HepG2 (cell line): ENCODE measurements around the gene CSNK1D. TPM values are rescaled to one million over a fixed set of nuclear protein-coding genes. Genes with fewer than 3 reads are reported as not detected.
A peak's percentile ranks its signal among the peaks of the same experiment; 100 is the strongest.

Source experiments
- FOSL2 ChIP-seq: sonication (generic); formaldehyde crosslinking; IDR thresholded peaks from 2 replicates; pipeline ENCODE4 v1.4.0; 2020; ENCODE audit warnings: missing genetic modification reagents
- GATA4 ChIP-seq: sonication (generic); IDR thresholded peaks from 2 replicates; pipeline ENCODE4 v1.6.1; 2016; ENCODE audit warnings: antibody characterized with exemption, low read depth, borderline replicate concordance
- GMEB1 ChIP-seq: sonication (generic); formaldehyde crosslinking; IDR thresholded peaks from 2 replicates; pipeline ENCODE4 v1.5.1; 2020; ENCODE audit warnings: missing genetic modification reagents, mild to moderate bottlenecking, borderline replicate concordance
- KAT7 ChIP-seq: IDR thresholded peaks from 2 replicates; pipeline ENCODE4 v1.6.1; 2018; ENCODE audit warnings: borderline replicate concordance, missing compliant biosample characterization
- MED13 ChIP-seq: sonication (generic); formaldehyde crosslinking; IDR thresholded peaks from 2 replicates; pipeline ENCODE4 v1.5.0; 2020; ENCODE audit warnings: missing genetic modification reagents
- MXD4 ChIP-seq: IDR thresholded peaks from 2 replicates; pipeline ENCODE4 v1.6.1; 2016; ENCODE audit warnings: mild to moderate bottlenecking, missing biosample characterization, missing genetic modification reagents
- SIX4 ChIP-seq: sonication (generic); formaldehyde crosslinking; IDR thresholded peaks from 2 replicates; pipeline ENCODE4 v1.4.0; 2020; ENCODE audit warnings: missing genetic modification reagents
- SMYD3 ChIP-seq: sonication (generic); formaldehyde crosslinking; IDR thresholded peaks from 2 replicates; pipeline ENCODE4 v1.8.1; 2023; ENCODE audit warnings: mild to moderate bottlenecking, missing genetic modification reagents
- ZMAT5 ChIP-seq: sonication (generic); formaldehyde crosslinking; IDR thresholded peaks from 2 replicates; pipeline ENCODE4 v1.5.0; 2020; ENCODE audit warnings: mild to moderate bottlenecking, low read depth, missing genetic modification reagents, borderline replicate concordance
- ZMYM2 ChIP-seq: sonication (generic); formaldehyde crosslinking; IDR thresholded peaks from 2 replicates; pipeline ENCODE4 v1.8.0; 2022; ENCODE audit warnings: mild to moderate bottlenecking, missing genetic modification reagents
- ZNF180 ChIP-seq: sonication (generic); formaldehyde crosslinking; IDR thresholded peaks from 2 replicates; pipeline ENCODE4 v1.4.0; 2020; ENCODE audit warnings: low read depth, missing genetic modification reagents, borderline replicate concordance
- ZNF235 ChIP-seq: sonication (generic); formaldehyde crosslinking; IDR thresholded peaks from 2 replicates; pipeline ENCODE4 v1.8.1; 2023; ENCODE audit warnings: mild to moderate bottlenecking, missing genetic modification reagents, borderline replicate concordance
- ZNF276 ChIP-seq: sonication (generic); formaldehyde crosslinking; IDR thresholded peaks from 2 replicates; pipeline ENCODE4 v1.4.0; 2020; ENCODE audit warnings: mild to moderate bottlenecking, low read depth, missing genetic modification reagents
- ZNF280B ChIP-seq: sonication (generic); formaldehyde crosslinking; IDR thresholded peaks from 2 replicates; pipeline ENCODE4 v1.5.0; 2020; ENCODE audit warnings: missing genetic modification reagents, mild to moderate bottlenecking, borderline replicate concordance
- ZNF496 ChIP-seq: sonication (generic); formaldehyde crosslinking; IDR thresholded peaks from 2 replicates; pipeline ENCODE4 v1.8.1; 2023; ENCODE audit warnings: mild to moderate bottlenecking, moderate library complexity, missing genetic modification reagents; ENCODE audit not compliant: insufficient replicate concordance
- ZNF512B ChIP-seq: sonication (generic); formaldehyde crosslinking; IDR thresholded peaks from 2 replicates; pipeline ENCODE4 v1.5.1; 2020; ENCODE audit warnings: missing genetic modification reagents, mild to moderate bottlenecking, borderline replicate concordance
- ZNF644 ChIP-seq: IDR thresholded peaks from 2 replicates; pipeline ENCODE4 v1.6.1; 2016; ENCODE audit warnings: low read depth
- ZNF749 ChIP-seq: sonication (generic); formaldehyde crosslinking; IDR thresholded peaks from 2 replicates; pipeline ENCODE4 v1.8.0; 2022; ENCODE audit warnings: mild to moderate bottlenecking, missing genetic modification reagents, moderate library complexity, borderline replicate concordance
- ZSCAN9 ChIP-seq: IDR thresholded peaks from 2 replicates; pipeline ENCODE4 v1.6.1; 2016; ENCODE audit warnings: borderline replicate concordance
- polyA plus RNA-seq, 8 experiments: library from polyadenylated mRNA; depleted of rRNA in 3 of 8; stranded (reverse) in 7 of 8; unstranded in 1 of 8; fragments of >200 nt; fragmentation: Illumina TruSeq in 4 of 8; extraction: Trizol in 4 of 8; gene quantifications; 2 replicates each; pipeline versions ENCODE4 v1.2.1 to v1.2.3, GENCODE V29; 2011 to 2016; ENCODE audit warnings: low read depth in 4 of 8, missing spikeins in 1 of 8, mixed read lengths in 1 of 8; ENCODE audit not compliant: insufficient read depth in 1 of 8
- total RNA-seq, 5 experiments: library from RNA; depleted of rRNA; stranded (reverse); fragments of >200 nt; fragmentation: Illumina TruSeq; extraction: Trizol; gene quantifications; 2 replicates each; pipeline ENCODE4 v1.2.3, GENCODE V29; 2016; ENCODE audit warnings: low read depth in 1 of 5

The CSNK1D gene
- total and polyA plus RNA-seq, 2 of the 13 experiments (the other 11 are each of a cell fraction or from before 2014, with no cell fraction given), result 31.5 to 128 TPM

GRCh38 chr17:82228842-82229697 is 44.4 kb downstream of the CSNK1D start, which contains the start of gene SLC16A3 (continued):
- no peak for TF ChIP-seq ZSCAN9 (CRISPR knock-in tag)
- no peak for TF ChIP-seq SIX4
- TF ChIP-seq ZMAT5 (CRISPR knock-in tag), result no peak
- peak; percentile 66; the same call in 1 of the 2 replicates for TF ChIP-seq ZNF180 (CRISPR knock-in tag)
- TF ChIP-seq SMYD3, result no peak; the same call in 1 of the 2 replicates
- no peak for TF ChIP-seq ZMYM2 (CRISPR knock-in tag)
- TF ChIP-seq MXD4 (CRISPR knock-in tag), result no peak; the same call in 1 of the 2 replicates
- no peak for TF ChIP-seq FOSL2 (CRISPR knock-in tag)
- TF ChIP-seq ZNF749 (CRISPR knock-in tag), result no peak; the same call in 1 of the 2 replicates
- no peak; the same call in 1 of the 2 replicates for TF ChIP-seq KAT7 (CRISPR knock-in tag)
- no peak for TF ChIP-seq ZNF235 (CRISPR knock-in tag)
- TF ChIP-seq GMEB1 (CRISPR knock-in tag), result peak; percentile 14; the same call in 1 of the 2 replicates
- TF ChIP-seq ZNF276 (CRISPR knock-in tag), result no peak
- TF ChIP-seq MED13, result no peak; the same call in 1 of the 2 replicates
- no peak for TF ChIP-seq ZNF280B (CRISPR knock-in tag)
- TF ChIP-seq ZNF496 (CRISPR knock-in tag), result no peak
- no peak for TF ChIP-seq ZNF644 (CRISPR knock-in tag)
- TF ChIP-seq ZNF512B (CRISPR knock-in tag), result peak; percentile 34; the same call in 1 of the 2 replicates
- TF ChIP-seq GATA4, result peak; percentile 84; the same call in 1 of the 2 replicates
